SU-DHL-6 (cell line): ENCODE results near the gene PVR.

Source experiments
- H2AFZ ChIP-seq: fragments of 200-600 bp; sonication (generic); 2 replicates; pipeline ENCODE4 v1.6.1; 2014; ENCODE audit warnings: low read depth, mild to moderate bottlenecking, moderate library complexity, mixed read lengths, antibody characterized with exemption, low read length; ENCODE audit not compliant: severe bottlenecking
- H3F3A ChIP-seq: fragments of 200-600 bp; shearing (Covaris generic); 2 replicates; pipeline ENCODE4 v1.6.0; 2016; ENCODE audit warnings: antibody characterized with exemption, mild to moderate bottlenecking; ENCODE audit not compliant: insufficient read depth
- H3K27ac ChIP-seq: fragments of 200-600 bp; sonication (generic); 2 replicates; pipeline ENCODE4 v1.5.1; 2016; ENCODE audit warnings: low read depth, mild to moderate bottlenecking, low read length, moderate library complexity, mixed read lengths
- H3K27me3 ChIP-seq: fragments of 200-600 bp; sonication (generic), shearing (Covaris generic); 2 replicates; pipeline ENCODE4 v1.6.0; 2014; ENCODE audit warnings: mild to moderate bottlenecking, low read length
- H3K36me3 ChIP-seq: fragments of 200-600 bp; sonication (generic); 2 replicates; pipeline ENCODE4 v1.6.1; 2014; ENCODE audit warnings: mild to moderate bottlenecking, low read length, mixed read lengths
- H3K4me2 ChIP-seq: fragments of 300-600, 200-600 bp; shearing (Covaris generic), sonication (generic); 2 replicates; pipeline ENCODE4 v1.6.0; 2014; ENCODE audit warnings: low read length, low read depth, mild to moderate bottlenecking; ENCODE audit not compliant: poor library complexity, severe bottlenecking
- H3K4me3 ChIP-seq: fragments of 200-600 bp; sonication (generic); 2 replicates; pipeline ENCODE4 v1.5.1; 2014; ENCODE audit warnings: antibody characterized with exemption, low read length, mild to moderate bottlenecking, mixed read lengths; ENCODE audit not compliant: insufficient read depth, poor library complexity, severe bottlenecking
- H3K79me2 ChIP-seq: fragments of 200-600 bp; sonication (generic); 2 replicates; pipeline ENCODE4 v1.6.1; 2014; ENCODE audit warnings: mild to moderate bottlenecking, low read length, moderate library complexity; ENCODE audit not compliant: insufficient read depth
- H3K9ac ChIP-seq: fragments of 200-600 bp; sonication (generic); 2 replicates; pipeline ENCODE4 v1.7.0; 2014; ENCODE audit warnings: mild to moderate bottlenecking, low read length
- H3K9me2 ChIP-seq: fragments of 200-600 bp; sonication (generic); replicated peaks from 2 replicates; pipeline ENCODE4 v1.6.1; 2014; ENCODE audit warnings: low read length; ENCODE audit not compliant: insufficient read depth
- H3K9me3 ChIP-seq: fragments of 200-600 bp; sonication (generic); 2 replicates; pipeline ENCODE4 v1.6.1; 2014; ENCODE audit warnings: low read length, mixed read lengths; ENCODE audit not compliant: insufficient read depth
- H4K20me1 ChIP-seq: fragments of 200-600 bp; sonication (generic); 2 replicates; pipeline ENCODE4 v1.6.1; 2014; ENCODE audit warnings: low read depth, mild to moderate bottlenecking, antibody characterized with exemption, low read length, moderate library complexity, mixed read lengths
- EZH2phosphoT487 ChIP-seq: fragments of 200-600 bp; sonication (generic), shearing (Covaris generic); conservative IDR thresholded peaks from 2 replicates; pipeline ENCODE4 v1.6.1; 2018; ENCODE audit warnings: mild to moderate bottlenecking, antibody characterized with exemption, low read length, moderate library complexity, mixed read lengths
- TF ChIP-seq, protein P1 (sequence below): fragments of 200-600 bp; sonication (generic); IDR thresholded peaks from one replicate; pipeline ENCODE4 v1.5.1; 2017; ENCODE audit warnings: antibody characterized with exemption, mild to moderate bottlenecking, low read length, moderate library complexity; ENCODE audit not compliant: insufficient read depth, poor library complexity, severe bottlenecking

The PVR gene

DNA sequence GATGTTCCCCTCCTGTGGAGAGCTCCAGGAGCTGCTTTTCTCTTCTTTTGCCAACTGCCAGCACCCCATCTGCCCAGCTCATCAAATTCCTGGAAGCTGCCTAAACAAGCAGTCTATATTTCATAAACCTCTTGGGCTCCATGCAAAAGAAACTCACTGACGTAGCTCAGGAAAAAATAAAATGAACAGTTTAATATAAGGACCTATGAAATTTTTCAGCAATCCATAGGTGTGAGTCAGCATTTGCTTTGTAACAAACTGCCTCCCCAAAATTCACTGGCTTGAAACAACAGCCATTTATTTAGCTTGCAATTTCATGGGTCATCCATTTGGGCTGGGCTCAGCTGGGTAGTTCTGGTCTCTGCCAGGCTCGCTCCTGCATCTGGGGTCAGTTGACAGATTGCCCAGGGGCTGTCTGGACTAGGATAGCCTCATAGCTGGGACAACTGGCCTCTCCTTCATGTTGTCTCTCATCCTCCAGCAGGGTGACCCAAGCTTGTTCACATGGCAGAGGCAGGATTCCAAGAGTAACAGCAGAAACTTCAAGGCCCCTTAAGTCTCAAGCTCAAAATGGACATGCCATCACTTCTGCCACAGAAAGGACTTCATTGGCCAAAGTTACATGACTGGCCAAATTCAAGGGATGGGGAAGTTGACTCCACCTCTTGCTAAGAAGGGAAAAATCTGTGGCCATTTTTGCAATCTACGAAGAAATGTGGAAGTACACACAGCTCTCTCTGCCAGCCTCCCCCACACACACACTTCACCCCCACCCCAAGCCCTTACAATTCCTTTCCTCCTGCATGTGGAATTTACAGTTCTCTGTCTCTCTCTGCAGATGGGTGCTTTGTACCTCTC is 7.9 kb upstream of the PVR start:
- Histone ChIP-seq H4K20me1 (no peaks in the 10 kb centered on the region), H3K27me3 (no peaks in the 10 kb centered on the region; the same call in 1 of the 2 replicates), H3K4me3 (no peak overlapping the region), H3K36me3 (no peaks in the 10 kb centered on the region), H3K4me2 (no peak overlapping the region), H3K9me2 (no peaks in the 10 kb centered on the region), H3K27ac (no peak overlapping the region), H3K9ac (no peak overlapping the region), H3F3A (no peaks in the 10 kb centered on the region), H3K9me3 (no peaks in the 10 kb centered on the region), H3K79me2 (no peaks in the 10 kb centered on the region), H2AFZ (no peak overlapping the region)
- TF ChIP-seq EZH2phosphoT487, result no peak
- TF ChIP-seq, protein P1, sequence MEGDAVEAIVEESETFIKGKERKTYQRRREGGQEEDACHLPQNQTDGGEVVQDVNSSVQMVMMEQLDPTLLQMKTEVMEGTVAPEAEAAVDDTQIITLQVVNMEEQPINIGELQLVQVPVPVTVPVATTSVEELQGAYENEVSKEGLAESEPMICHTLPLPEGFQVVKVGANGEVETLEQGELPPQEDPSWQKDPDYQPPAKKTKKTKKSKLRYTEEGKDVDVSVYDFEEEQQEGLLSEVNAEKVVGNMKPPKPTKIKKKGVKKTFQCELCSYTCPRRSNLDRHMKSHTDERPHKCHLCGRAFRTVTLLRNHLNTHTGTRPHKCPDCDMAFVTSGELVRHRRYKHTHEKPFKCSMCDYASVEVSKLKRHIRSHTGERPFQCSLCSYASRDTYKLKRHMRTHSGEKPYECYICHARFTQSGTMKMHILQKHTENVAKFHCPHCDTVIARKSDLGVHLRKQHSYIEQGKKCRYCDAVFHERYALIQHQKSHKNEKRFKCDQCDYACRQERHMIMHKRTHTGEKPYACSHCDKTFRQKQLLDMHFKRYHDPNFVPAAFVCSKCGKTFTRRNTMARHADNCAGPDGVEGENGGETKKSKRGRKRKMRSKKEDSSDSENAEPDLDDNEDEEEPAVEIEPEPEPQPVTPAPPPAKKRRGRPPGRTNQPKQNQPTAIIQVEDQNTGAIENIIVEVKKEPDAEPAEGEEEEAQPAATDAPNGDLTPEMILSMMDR, result no peak

DNA sequence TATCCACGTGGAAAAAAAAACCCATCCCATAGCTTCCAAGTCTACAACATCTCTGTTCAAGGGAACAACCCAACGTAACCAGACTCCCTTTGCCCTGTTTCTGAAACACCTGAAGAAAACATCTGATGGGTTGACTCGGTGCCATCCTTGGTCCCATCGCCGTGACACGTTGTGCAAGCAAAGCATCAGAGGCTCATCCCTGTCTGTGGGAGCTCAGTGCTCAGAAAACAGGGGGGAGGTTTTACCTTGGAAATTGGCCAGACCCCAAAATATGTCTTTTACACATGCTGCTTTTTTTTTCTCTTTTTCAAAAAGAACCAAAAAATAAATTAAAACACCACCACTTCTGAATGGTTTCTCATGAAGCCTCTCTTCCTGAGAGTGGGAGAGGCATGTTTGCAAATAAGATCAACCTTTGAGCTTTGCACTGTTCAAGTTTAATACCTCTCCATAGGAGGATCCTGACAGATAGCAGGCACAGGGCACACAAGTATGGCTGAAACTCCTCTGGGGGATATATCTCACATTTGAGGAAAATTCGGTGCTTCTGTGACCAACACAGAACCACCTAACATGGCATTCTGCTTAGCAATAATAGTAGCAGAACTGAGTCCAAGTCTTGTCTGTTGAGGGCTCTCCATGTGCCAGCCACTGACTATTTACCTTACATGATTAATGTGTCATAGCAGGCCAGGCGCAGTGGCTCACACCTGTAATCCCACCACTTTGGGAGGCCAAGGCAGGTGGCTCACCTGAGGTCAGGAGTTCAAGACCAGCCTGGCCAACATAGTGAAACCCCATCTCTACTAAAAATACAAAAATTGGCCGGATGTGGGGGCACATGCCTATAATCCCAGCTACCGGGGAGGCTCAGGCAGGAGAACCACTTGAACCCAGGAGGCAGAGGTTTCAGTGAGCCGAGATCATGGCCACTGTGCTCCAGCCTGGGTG is 7.0 kb upstream of the PVR start:
- no peak for TF ChIP-seq EZH2phosphoT487
- TF ChIP-seq, protein P1, result no peak
- Histone ChIP-seq H3K9me2 (no peaks in the 10 kb centered on the region), H3K36me3 (no peaks in the 10 kb centered on the region), H2AFZ (no peak overlapping the region), H3K4me2 (no peak overlapping the region), H3K9ac (no peak overlapping the region), H3F3A (no peaks in the 10 kb centered on the region), H3K9me3 (no peaks in the 10 kb centered on the region), H3K4me3 (no peak overlapping the region), H4K20me1 (no peaks in the 10 kb centered on the region), H3K27me3 (no peaks in the 10 kb centered on the region; the same call in 1 of the 2 replicates), H3K27ac (no peak overlapping the region), H3K79me2 (no peaks in the 10 kb centered on the region)

DNA sequence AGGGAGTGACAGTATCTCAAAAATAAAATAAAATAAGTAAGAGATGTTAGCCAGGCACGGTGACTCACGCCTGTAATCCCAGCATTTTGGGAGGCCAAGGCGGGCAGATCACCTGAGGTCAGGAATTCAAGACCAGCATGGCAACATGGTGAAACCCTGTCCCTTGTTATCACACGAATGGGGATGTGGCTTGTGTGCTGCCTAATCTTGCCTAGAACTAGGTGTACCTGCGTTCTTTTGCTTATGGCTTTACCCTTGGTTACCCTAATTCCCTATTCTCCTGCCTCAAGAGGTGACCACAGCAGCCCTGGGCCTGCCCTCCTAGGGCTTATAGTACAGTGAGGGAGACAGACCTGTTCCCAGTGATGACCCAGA is 6.3 kb upstream of the PVR start:
- Histone ChIP-seq H3K9me3 (no peaks in the 10 kb centered on the region), H3K36me3 (no peaks in the 10 kb centered on the region), H3K9me2 (no peaks in the 10 kb centered on the region), H3K27ac (no peak overlapping the region), H3K27me3 (no peaks in the 10 kb centered on the region; the same call in 1 of the 2 replicates), H3K79me2 (no peaks in the 10 kb centered on the region), H3K4me3 (no peak overlapping the region), H3F3A (no peaks in the 10 kb centered on the region), H3K4me2 (no peak overlapping the region), H3K9ac (no peak overlapping the region), H2AFZ (no peak overlapping the region), H4K20me1 (no peaks in the 10 kb centered on the region)
- TF ChIP-seq, protein P1, result no peak
- no peak for TF ChIP-seq EZH2phosphoT487
